Testis (tissue), 2 donors: ENCODE data around the gene B3GNT7.

ENCODE experiments used
- CTCF ChIP-seq, 3 experiments: fragments of 450-650 bp in 2 of 3; fragments of 200-600 bp in 1 of 3; sonication (generic) in 1 of 3; IDR thresholded peaks; one replicate each; pipeline ENCODE4 v1.5.1; 2016 to 2019; ENCODE audit warnings: antibody characterized with exemption in 3 of 3, mild to moderate bottlenecking in 2 of 3, moderate library complexity in 1 of 3
- POLR2A ChIP-seq: fragments of 450-650 bp; IDR thresholded peaks from one replicate; pipeline ENCODE4 v1.6.1; 2017; ENCODE audit warnings: antibody characterized with exemption, mild to moderate bottlenecking, moderate library complexity

DNA sequence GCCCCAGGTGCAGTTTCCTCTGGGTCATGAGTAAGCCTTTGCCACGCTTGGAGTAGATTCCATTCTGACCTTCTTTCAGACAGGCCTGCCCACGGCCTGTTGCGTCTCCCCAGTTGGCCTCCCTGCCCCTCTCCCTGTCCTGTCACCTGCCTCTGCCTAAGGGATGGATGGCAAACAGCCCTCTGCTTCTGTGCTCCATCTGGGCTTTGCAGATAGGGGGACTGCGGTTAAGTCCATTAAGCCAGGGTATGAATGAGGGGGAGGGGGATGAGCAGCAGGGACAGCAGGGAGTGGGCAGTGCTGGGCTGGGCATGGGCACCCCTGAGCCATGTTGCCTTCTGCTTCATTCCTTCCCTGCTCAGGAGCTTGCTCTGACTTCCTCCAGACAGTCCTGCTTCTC lies 37.6 kb upstream of the B3GNT7 start:
- TF ChIP-seq CTCF (IDR thresholded peaks at IDR 0.05) (no peak), POLR2A (no peak)
